Measurements from ENCODE around the gene FAM9C.

The FAM9C gene

GRCh38 chrX:13051167-13051528 is 6.7 kb upstream of the FAM9C start:
- TF ChIP-seq CTCF (IDR thresholded peaks at IDR 0.05; ENCODE audit: control insufficient read depth, insufficient read depth, low read depth, low read length, missing control alignments): no peak
- no peak for DNase-seq (ENCODE audit: low read depth)
- no peak overlapping the region for H3K4me3 ChIP-seq (ENCODE audit: control insufficient read depth, low read depth, low read length)

- no peak overlapping the region for H3K4me3 ChIP-seq (ENCODE audit: control insufficient read depth, low read depth, low read length)
- no peak for TF ChIP-seq CTCF (IDR thresholded peaks at IDR 0.05; ENCODE audit: control insufficient read depth, insufficient read depth, low read depth, low read length, missing control alignments)
- no peak for DNase-seq (ENCODE audit: low read depth)
Observed at GRCh38 chrX:13050151-13050550, 5.7 kb upstream of the FAM9C start.

GRCh38 chrX:13048280-13048679 is 3.9 kb upstream of the FAM9C start:
- no peak for TF ChIP-seq CTCF (IDR thresholded peaks at IDR 0.05; ENCODE audit: control insufficient read depth, insufficient read depth, low read depth, low read length, missing control alignments)
- H3K4me3 ChIP-seq (ENCODE audit: control insufficient read depth, low read depth, low read length): no peak overlapping the region
- no peak for DNase-seq (ENCODE audit: low read depth)

- H3K4me3 ChIP-seq (ENCODE audit: control insufficient read depth, low read depth, low read length): no peak overlapping the region
- DNase-seq (ENCODE audit: low read depth): no peak
- TF ChIP-seq CTCF (IDR thresholded peaks at IDR 0.05; ENCODE audit: control insufficient read depth, insufficient read depth, low read depth, low read length, missing control alignments): no peak
Observed at GRCh38 chrX:13047759-13048158, 3.3 kb upstream of the FAM9C start.

GRCh38 chrX:13046141-13046855 is 1.9 kb upstream of the FAM9C start:
- TF ChIP-seq CTCF (IDR thresholded peaks at IDR 0.05; ENCODE audit: control insufficient read depth, insufficient read depth, low read depth, low read length, missing control alignments): no peak
- no peak for DNase-seq (ENCODE audit: low read depth)
- H3K4me3 ChIP-seq (ENCODE audit: control insufficient read depth, low read depth, low read length): no peak overlapping the region

GRCh38 chrX:13043938-13044337 is 482 bp downstream of the FAM9C start:
- DNase-seq (ENCODE audit: low read depth): no peak
- no peak overlapping the region for H3K4me3 ChIP-seq (ENCODE audit: control insufficient read depth, low read depth, low read length)
- no peak for TF ChIP-seq CTCF (IDR thresholded peaks at IDR 0.05; ENCODE audit: control insufficient read depth, insufficient read depth, low read depth, low read length, missing control alignments)

Measured in AG09309 (cell line).